Mammary epithelial cell (primary cell): ENCODE results near the gene PKDREJ.

Experiments
- CTCF ChIP-seq, 2 donors: IDR thresholded peaks in 1 of 2; conservative IDR thresholded peaks in 1 of 2; 2 replicates each; pipeline ENCODE4 v1.5.1; 2011 to 2012; ENCODE audit warnings: inconsistent platforms in 2 of 2, low read length in 2 of 2, mild to moderate bottlenecking in 2 of 2, control low read depth in 1 of 2, low read depth in 1 of 2; ENCODE audit not compliant: insufficient read depth in 1 of 2; ENCODE audit errors: extremely low read depth in 1 of 2
- EZH2 ChIP-seq: IDR thresholded peaks from 2 replicates; pipeline ENCODE4 v1.6.1; 2012; ENCODE audit warnings: low read length, inconsistent platforms, borderline replicate concordance

DNA sequence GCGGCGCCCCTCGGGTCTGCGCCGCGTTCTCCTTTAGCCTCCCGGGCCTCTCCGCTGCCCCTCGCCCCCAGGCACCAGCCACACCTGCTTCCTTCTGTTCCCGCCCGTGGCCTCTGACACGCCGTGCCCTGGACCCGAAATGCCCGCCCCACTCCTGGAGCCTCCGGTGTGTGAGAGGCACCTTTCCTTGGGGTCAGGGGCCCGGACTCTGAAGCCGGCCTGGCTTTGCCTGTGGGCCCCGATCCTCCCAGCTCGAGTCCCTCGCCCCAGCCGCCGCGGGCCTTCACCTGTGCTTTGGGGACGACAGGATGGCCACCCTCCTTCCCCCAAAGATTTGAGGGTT lies 12.4 kb downstream of the PKDREJ start:
- no peak for TF ChIP-seq CTCF (conservative IDR thresholded peaks at IDR 0.05 in 1 of 2, IDR thresholded peaks at IDR 0.05 in 1 of 2; ENCODE audit: extremely low read depth in 1 of 2, insufficient read depth in 1 of 2, low read depth in 1 of 2, low read length in 2 of 2)
- no peak for TF ChIP-seq EZH2
